NT2/D1 (cell line): ENCODE measurements around the gene PBX1.

Experiments used
- SUZ12 ChIP-seq: IDR thresholded peaks from 2 replicates; pipeline ENCODE4 v1.6.1; 2011; ENCODE audit not compliant: insufficient read length, insufficient read depth; ENCODE audit errors: extremely low read depth
- YY1 ChIP-seq: IDR thresholded peaks from 2 replicates; pipeline ENCODE4 v1.6.1; 2011; ENCODE audit not compliant: insufficient read length, insufficient read depth

GRCh38 chr1:164510435-164510834 is 48.5 kb upstream of the PBX1 start:
- TF ChIP-seq YY1 (no peak), SUZ12 (no peak)
